NT2/D1 (cell line): Measurements from ENCODE around the gene NRM.

ENCODE experiments used
- YY1 ChIP-seq: IDR thresholded peaks from 2 replicates; pipeline ENCODE4 v1.6.1; 2011; ENCODE audit not compliant: insufficient read length, insufficient read depth
- ZNF274 ChIP-seq: IDR thresholded peaks from 2 replicates; pipeline ENCODE4 v1.6.1; 2011; ENCODE audit warnings: mild to moderate bottlenecking, low read depth, low read length

GRCh38 chr6:30683183-30683979, 7.4 kb downstream of the NRM start:
- no peak for TF ChIP-seq YY1
- TF ChIP-seq ZNF274 = no peak
